ENCODE data around the gene SH3BP1.

The SH3BP1 gene

DNA sequence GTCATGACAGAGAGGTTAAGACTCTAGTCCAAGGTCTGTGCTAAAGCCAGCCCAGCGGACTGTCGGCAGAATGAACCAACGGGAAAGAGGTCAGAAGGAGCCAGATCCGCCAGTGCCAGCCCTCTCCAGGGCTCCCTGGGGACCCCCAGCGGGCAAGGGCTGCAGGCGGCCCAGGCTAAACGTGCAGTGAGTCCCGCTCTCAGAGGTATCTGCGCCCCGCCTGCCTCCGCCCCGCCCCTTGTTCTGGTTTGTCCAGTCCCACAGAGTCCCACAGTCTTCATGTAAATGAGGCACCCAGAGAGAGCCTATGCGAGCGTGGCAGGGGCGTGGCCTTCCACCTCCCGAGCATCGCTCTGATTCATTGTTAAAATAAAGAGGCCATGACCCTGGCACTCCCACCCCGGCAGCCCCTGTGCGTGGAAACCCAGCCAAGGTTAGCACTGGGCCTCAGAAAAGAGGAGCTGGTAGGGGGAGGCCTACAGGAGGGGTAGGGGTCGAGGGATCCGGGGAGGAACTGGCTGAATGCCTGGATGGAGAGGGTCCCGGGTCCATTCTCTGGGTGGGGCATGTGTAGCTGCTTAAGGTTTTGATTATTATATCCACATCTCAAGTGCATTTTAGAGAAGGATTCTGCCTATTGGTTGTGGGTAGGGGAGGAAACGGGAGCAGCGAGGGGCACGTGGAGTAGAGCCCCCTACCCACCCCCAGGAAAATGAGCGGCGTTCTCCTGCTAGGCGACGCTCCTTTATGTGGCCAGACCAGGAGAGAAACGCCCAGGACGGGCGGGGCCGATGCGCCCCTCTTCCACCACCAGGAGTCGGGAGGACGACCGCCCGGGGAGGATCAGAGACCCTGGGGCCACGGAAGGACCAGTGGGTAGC lies 57.4 kb downstream of the SH3BP1 start, which contains the start of gene TRIOBP:
Gene TRIOBP, plus strand, starts transcription at position 392 of the 881 bp plus-strand sequence. CDS start 4,318 bp downstream, outside the sequence.
- POLR2A ChIA-PET = interaction anchor here (1.1 to 1.9 kb wide), 5 partner anchors 9 to 39 kb away, joined by 3 to 13 read pairs (median 4); partner anchors contain the start of genes NOL12 and PDXP

DNA sequence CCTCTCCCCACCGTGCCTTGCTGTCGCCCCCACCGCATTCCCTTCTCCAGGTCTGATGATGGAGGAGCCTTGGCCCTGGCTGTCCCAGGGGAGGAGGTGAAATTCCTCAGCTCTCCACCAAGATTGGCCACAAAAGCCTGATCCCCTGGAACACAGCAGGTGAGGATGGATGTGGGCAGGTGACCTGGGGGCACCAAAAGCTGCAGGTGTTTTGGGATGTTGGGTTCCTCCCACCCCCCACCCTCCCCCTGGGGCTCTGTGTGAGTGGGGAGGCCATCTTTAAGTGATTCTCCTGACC lies 58.0 kb downstream of the SH3BP1 start:
- TF ChIP-seq TARDBP (IDR thresholded peaks at IDR 0.05) (no peak), NFRKB (IDR thresholded peaks at IDR 0.05) (no peak), LEF1 (IDR thresholded peaks at IDR 0.05; ENCODE audit: borderline replicate concordance) (no peak), HDGF (IDR thresholded peaks at IDR 0.05; ENCODE audit: borderline replicate concordance) (no peak), ARNT (IDR thresholded peaks at IDR 0.05) (no peak), SP1 (IDR thresholded peaks at IDR 0.05) (no peak), SUZ12 (IDR thresholded peaks at IDR 0.05) (no peak), FOXA1 (IDR thresholded peaks at IDR 0.05) (no peak), FOXK2 (IDR thresholded peaks at IDR 0.05) (no peak), L3MBTL2 (conservative IDR thresholded peaks at IDR 0.05) (no peak), CTBP1 (IDR thresholded peaks at IDR 0.05; ENCODE audit: borderline replicate concordance) (no peak)

More for the DNA sequence above, 57.4 kb downstream of the SH3BP1 start, which contains the start of gene TRIOBP:
- peak; percentile 98 for DNase-seq (ENCODE audit: extremely low spot score)
- peak; percentile 86; the same call in 1 of the 2 replicates for TF ChIP-seq HDGF (IDR thresholded peaks at IDR 0.05; ENCODE audit: borderline replicate concordance)
- TF ChIP-seq ZNF384 (IDR thresholded peaks at IDR 0.05) = no peak
- no peak for TF ChIP-seq SP1 (IDR thresholded peaks at IDR 0.05)
- TF ChIP-seq BHLHE40 (IDR thresholded peaks at IDR 0.05; ENCODE audit: borderline replicate concordance) = no peak
- no peak for TF ChIP-seq FOXA1 (IDR thresholded peaks at IDR 0.05)
- TF ChIP-seq FOXM1 (IDR thresholded peaks at IDR 0.05; ENCODE audit: borderline replicate concordance) = no peak
- TF ChIP-seq LEF1 (IDR thresholded peaks at IDR 0.05; ENCODE audit: borderline replicate concordance) = no peak
- CTCF ChIA-PET = interaction anchor here (0.7 to 1.4 kb wide), 4 partner anchors 17 to 90 kb away, joined by 3 to 7 read pairs (median 4); no protein-coding TSS in a partner anchor

DNA sequence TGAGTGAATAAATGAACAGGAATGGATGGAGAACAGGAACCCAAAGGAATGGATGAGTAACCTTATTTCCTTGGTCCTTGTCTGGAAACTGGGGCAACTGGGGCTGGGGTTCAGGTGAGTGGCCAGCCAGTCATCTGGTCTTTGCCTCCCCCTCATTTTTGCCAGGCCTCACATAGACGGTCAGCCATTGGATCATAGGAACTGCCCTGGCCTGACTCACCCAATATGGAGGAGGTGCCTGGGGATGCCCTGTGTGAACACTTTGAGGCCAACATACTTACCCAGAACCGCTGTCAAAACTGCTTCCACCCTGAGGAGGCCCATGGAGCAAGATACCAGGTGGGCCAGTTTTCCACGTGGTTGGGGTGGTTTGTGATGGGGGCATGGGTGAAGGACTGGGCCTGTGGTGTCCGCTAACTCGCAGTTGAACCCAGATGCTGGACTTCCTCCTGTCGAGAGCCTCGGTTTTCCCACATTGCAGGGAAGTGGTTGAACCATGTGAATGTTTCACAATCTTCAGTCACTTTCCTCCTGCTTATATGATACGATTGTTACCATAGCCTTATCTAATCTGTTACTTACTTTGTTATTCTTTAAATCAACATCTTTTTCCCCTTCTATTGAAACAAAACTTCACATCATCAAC lies 61.8 kb downstream of the SH3BP1 start:
- TF ChIP-seq L3MBTL2 (conservative IDR thresholded peaks at IDR 0.05) = no peak
- TF ChIP-seq SP1 (IDR thresholded peaks at IDR 0.05) = no peak
- no peak for TF ChIP-seq BHLHE40 (IDR thresholded peaks at IDR 0.05; ENCODE audit: borderline replicate concordance)
- TF ChIP-seq ELF4 (IDR thresholded peaks at IDR 0.05) = no peak
- ChIA-PET POLR2A (no interaction called here), CTCF (no interaction called here)
- DNase-seq (ENCODE audit: extremely low spot score) = no peak

More for the DNA sequence above, 58.0 kb downstream of the SH3BP1 start:
- ChIA-PET POLR2A (interaction anchor here (1.2 to 1.6 kb wide), 2 partner anchors 11 to 39 kb away, joined by 4 read pairs; partner anchors contain the start of genes NOL12 and PDXP), CTCF (interaction anchor here (0.9 kb wide), 1 partner anchor 91 kb away, joined by 6 read pairs; no protein-coding TSS in a partner anchor)
- no peak for DNase-seq (ENCODE audit: extremely low spot score)

DNA sequence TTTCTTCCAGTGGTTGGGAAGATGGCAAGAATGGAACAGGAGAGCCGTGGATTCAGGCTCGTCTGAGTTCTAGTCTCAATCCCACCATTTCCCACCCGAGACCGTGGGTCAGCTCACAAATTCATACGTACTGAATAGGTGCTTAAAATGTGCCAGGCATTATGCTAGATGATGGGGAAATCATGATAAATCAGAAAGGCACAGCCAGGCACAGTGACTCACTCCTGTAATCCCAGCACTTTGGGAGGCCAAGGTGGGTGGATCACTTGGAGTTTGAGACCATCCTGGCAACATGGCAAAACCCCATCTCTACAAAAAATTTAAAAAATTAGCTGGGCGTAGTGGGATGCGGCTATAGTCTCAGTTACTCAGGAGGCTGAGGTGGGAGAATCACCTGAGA lies 64.4 kb downstream of the SH3BP1 start:
- DNase-seq (ENCODE audit: extremely low spot score) = no peak
- CTCF ChIA-PET = no interaction called here
- TF ChIP-seq SUZ12 (IDR thresholded peaks at IDR 0.05) = no peak
- TF ChIP-seq FOXM1 (IDR thresholded peaks at IDR 0.05; ENCODE audit: borderline replicate concordance) = no peak
- no peak for TF ChIP-seq HDGF (IDR thresholded peaks at IDR 0.05; ENCODE audit: borderline replicate concordance)
- TF ChIP-seq SP1 (IDR thresholded peaks at IDR 0.05) = no peak
- TF ChIP-seq FOXK2 (IDR thresholded peaks at IDR 0.05) = no peak
- no peak for TF ChIP-seq L3MBTL2 (conservative IDR thresholded peaks at IDR 0.05)
- no peak for TF ChIP-seq ELF4 (IDR thresholded peaks at IDR 0.05)
- TF ChIP-seq CTBP1 (IDR thresholded peaks at IDR 0.05; ENCODE audit: borderline replicate concordance) = no peak
- TF ChIP-seq, protein P1, sequence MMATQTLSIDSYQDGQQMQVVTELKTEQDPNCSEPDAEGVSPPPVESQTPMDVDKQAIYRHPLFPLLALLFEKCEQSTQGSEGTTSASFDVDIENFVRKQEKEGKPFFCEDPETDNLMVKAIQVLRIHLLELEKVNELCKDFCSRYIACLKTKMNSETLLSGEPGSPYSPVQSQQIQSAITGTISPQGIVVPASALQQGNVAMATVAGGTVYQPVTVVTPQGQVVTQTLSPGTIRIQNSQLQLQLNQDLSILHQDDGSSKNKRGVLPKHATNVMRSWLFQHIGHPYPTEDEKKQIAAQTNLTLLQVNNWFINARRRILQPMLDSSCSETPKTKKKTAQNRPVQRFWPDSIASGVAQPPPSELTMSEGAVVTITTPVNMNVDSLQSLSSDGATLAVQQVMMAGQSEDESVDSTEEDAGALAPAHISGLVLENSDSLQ (IDR thresholded peaks at IDR 0.05) = no peak
- no peak for TF ChIP-seq LEF1 (IDR thresholded peaks at IDR 0.05; ENCODE audit: borderline replicate concordance)
- TF ChIP-seq FOXA1 (IDR thresholded peaks at IDR 0.05) = no peak
- POLR2A ChIA-PET = no interaction called here

DNA sequence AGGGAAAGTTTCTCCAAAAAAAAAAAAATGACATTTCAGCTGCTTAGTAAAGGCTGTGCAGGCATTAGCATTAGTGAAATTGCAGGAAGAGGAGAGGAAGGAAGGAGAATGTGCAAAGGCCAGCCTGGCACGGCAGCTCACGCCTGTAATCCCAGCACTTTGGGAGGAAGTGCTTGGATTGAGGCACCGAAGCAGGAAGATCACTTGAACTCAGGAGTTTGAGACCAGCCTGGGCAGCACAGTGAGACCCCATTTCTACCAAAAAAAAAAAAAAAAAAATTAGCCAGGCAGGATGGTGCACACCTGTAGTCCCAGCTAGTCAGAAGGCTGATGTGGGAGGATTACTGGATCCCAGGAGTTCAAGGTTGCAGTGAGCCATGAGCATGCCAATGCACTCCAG lies 65.2 kb downstream of the SH3BP1 start:
- no peak for TF ChIP-seq ELF4 (IDR thresholded peaks at IDR 0.05)
- TF ChIP-seq BHLHE40 (IDR thresholded peaks at IDR 0.05; ENCODE audit: borderline replicate concordance) = no peak
- TF ChIP-seq NFRKB (IDR thresholded peaks at IDR 0.05) = no peak
- TF ChIP-seq ZNF384 (IDR thresholded peaks at IDR 0.05) = 0 out of 2 replicates have a peak, but pooled peaks have one; percentile 20
- no peak for DNase-seq (ENCODE audit: extremely low spot score)
- CTCF ChIA-PET = interaction anchor here (0.7 kb wide), 1 partner anchor 10 kb away, joined by 3 read pairs; no protein-coding TSS in a partner anchor
- POLR2A ChIA-PET = no interaction called here

DNA sequence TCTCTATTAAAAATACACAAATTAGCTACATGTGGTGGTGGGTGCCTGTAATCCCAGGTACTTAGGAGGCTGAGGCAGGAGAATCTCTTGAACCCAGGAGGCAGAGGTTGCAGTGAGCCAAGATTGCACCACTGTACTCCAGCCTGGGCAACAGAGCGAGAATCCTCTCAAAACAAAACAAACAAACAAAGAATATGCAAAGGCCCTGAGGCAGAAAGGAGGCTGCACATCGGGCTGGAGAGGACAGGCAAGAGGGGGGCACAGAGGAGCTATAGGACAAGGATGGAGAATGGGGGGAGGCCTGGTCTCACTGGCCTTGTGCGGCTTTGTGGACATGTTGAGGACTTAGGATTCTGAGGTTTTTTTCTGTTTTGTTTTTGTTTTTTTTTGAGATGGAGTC lies 65.7 kb downstream of the SH3BP1 start:
- ChIA-PET CTCF (interaction anchor here (0.7 kb wide), 1 partner anchor 10 kb away, joined by 3 read pairs; no protein-coding TSS in a partner anchor), POLR2A (no interaction called here)
- no peak for DNase-seq (ENCODE audit: extremely low spot score)
- TF ChIP-seq FOXM1 (IDR thresholded peaks at IDR 0.05; ENCODE audit: borderline replicate concordance) (no peak), L3MBTL2 (conservative IDR thresholded peaks at IDR 0.05) (no peak), LEF1 (IDR thresholded peaks at IDR 0.05; ENCODE audit: borderline replicate concordance) (no peak), FOXK2 (IDR thresholded peaks at IDR 0.05) (no peak), ZNF384 (IDR thresholded peaks at IDR 0.05) (no peak), ARNT (IDR thresholded peaks at IDR 0.05) (no peak), SP1 (IDR thresholded peaks at IDR 0.05) (no peak), FOXA1 (IDR thresholded peaks at IDR 0.05) (no peak), SUZ12 (IDR thresholded peaks at IDR 0.05) (no peak)
- TF ChIP-seq, protein P1 (IDR thresholded peaks at IDR 0.05) = no peak

Measured in HEK293T (cell line).